GM12892 (cell line): ENCODE data around the gene MST1R.
A peak's percentile ranks its signal among the peaks of the same experiment; 100 is the strongest.

Experiments
- DNase-seq: peaks from one replicate; pipeline ENCODE4 v3.0.0; 2011; ENCODE audit not compliant: insufficient read length
- FAIRE-seq: peaks from 2 replicates; lab custom pipeline; 2011; peaks lifted over from hg19 to GRCh38; lab: Jason Lieb, UNC
- POLR2A ChIP-seq: IDR thresholded peaks from 2 replicates; pipeline ENCODE4 v1.6.1; 2011; ENCODE audit warnings: low read depth, low read length, control low read depth
- POLR2AphosphoS5 ChIP-seq: IDR thresholded peaks from 2 replicates; pipeline ENCODE4 v1.6.1; 2011; ENCODE audit warnings: low read depth, low read length, control low read depth
- TAF1 ChIP-seq: IDR thresholded peaks from 2 replicates; pipeline ENCODE4 v1.6.1; 2011; ENCODE audit warnings: low read depth, mild to moderate bottlenecking, control low read depth, low read length, borderline replicate concordance

Gene MST1R

DNA sequence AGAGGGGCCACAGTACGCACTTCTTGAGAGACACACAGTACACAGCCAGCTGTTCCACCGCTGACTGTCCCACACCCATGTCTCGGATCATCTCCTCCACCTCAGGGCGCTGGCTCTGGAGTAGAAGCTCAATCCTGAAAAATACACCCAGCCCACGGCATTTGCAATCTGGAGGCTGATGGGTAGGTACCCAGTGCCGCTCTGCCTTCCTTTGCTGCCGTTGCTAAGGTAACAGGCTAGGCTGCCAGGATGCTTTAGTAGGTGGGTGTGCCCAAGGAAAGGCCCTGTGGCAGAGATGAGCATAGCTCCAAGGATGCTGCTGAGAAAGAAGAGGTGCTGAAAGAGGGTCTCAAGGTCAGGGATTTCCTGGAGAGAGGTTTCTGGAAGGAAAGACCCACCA, 61.9 kb downstream of the MST1R start:
- FAIRE-seq (no peak), DNase-seq (no peak)

DNA sequence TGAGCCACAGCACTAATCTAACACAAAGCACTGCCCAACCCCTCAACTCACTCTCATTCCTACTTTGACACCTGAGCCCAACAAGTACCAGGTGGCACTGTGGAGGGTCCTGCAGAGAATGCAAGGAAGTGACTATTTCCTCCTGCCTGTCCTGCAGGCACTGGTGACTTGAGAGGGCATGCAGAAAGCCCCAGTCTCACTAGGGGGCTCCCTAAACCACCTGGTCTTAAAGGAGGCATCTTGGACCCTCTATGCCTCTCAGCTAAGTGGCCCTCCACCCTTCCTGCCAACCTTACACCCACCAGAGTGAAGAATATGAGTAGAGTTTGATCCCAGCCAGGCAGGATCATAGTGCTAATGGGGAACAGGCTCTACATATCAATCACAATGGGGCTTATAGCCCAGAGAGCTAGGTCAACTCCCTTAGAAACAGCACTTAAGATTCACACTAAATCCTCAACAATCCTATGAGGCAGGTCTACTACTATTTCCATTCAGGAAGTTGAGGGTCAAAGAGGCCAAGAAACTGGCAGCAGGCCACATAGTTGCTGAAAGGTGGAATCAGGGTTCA, 62.5 kb downstream of the MST1R start:
- DNase-seq: no peak
- FAIRE-seq: no peak
- TF ChIP-seq POLR2AphosphoS5 (no peak), POLR2A (no peak), TAF1 (no peak)

More for the DNA sequence above, 61.9 kb downstream of the MST1R start:
- no peak for TF ChIP-seq POLR2AphosphoS5
- TF ChIP-seq TAF1: no peak
- TF ChIP-seq POLR2A: no peak

DNA sequence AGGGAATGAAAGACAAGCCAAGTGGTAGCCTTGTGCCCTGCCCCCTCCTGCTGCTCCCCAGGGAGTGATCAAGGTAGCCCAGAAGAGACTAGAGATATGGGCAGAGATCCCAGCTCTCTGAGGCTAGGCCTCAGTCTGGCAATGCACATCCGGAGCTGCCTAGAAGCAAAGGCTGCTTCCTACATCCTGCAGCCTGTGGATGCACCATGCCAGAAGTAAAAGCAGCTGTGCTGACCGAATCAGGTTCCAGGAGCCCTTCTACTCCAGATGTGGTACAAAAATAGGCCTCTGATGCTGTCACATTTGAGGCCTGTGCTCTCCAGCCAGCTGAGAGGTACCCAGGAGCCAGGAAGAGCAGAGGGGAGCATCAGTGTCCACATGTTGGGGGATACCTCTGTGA, 63.3 kb downstream of the MST1R start:
- TF ChIP-seq POLR2A (no peak), POLR2AphosphoS5 (no peak), TAF1 (no peak)
- no peak for FAIRE-seq

DNA sequence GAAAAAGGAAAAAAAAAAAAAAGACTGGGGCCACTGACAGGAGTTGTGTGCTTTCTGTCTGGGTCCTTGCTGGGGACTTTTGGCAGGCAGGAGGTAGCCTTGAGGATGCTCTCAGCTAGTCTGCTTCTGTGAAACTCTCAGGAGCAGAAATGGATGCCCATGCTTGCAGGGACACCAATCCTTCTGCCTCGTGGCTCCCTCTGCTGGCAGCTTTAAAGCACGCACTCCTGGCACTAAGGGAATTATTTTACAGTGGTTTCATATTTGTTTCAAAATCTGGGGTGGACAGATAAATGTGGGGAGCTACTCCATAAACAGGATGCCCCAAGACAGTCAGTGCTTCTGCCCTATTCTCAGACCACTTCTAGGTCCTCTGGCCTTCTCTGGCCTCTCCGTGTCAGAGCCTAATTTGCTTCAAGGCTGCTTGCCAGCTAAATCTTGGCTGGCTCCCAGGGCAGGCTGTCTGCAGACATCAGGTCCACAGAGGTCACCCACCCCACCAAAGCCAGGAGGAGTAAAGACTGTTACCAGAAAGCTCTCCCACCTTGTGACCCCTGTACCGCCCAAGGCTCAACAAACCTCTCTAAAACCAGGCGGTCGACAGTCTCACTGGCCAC, 64.4 kb downstream of the MST1R start:
- no peak for TF ChIP-seq TAF1
- no peak for TF ChIP-seq POLR2A
- no peak for TF ChIP-seq POLR2AphosphoS5
- FAIRE-seq (peak; percentile 94), DNase-seq (peak; percentile 58)

More for the DNA sequence above, 63.3 kb downstream of the MST1R start:
- no peak for DNase-seq
